SK-N-MC (cell line): ENCODE results near the gene HBB.

Experiments used
- EZH2 ChIP-seq: fragments of 200-600 bp; sonication (generic); IDR thresholded peaks from one replicate; pipeline ENCODE4 v1.6.1; 2017; ENCODE audit warnings: antibody characterized with exemption
- POLR2AphosphoS5 ChIP-seq: IDR thresholded peaks from 2 replicates; pipeline ENCODE4 v1.6.1; 2012; ENCODE audit warnings: mild to moderate bottlenecking, low read depth, low read length, borderline replicate concordance

DNA sequence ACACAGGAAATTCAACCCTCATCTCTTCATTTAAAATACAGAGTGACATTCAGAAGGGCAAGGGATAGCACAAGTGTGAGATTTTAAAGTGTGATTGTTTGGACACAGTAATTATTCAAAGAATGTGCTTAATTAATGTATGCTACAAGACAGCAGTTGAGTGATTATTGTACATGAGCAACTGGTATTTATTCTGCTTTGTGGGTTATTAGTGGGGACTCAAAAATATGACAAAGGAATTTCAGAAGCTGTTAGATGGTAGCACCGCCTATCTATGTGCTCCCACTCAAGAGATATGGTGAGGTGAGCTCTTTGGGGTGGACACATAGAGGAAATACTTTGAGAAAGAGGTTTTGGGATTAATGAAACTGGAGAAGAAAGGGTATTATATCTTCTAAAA is 13.2 kb upstream of the HBB start:
- TF ChIP-seq POLR2AphosphoS5 (no peak), EZH2 (no peak)
